ENCODE results near the gene SLC29A1. TPM values are rescaled to one million over a fixed set of nuclear protein-coding genes. Genes with fewer than 3 reads are reported as not detected.

Gene SLC29A1
- total and polyA plus RNA-seq, 11 donors, result 48.0 to 319 (median 131) TPM

DNA sequence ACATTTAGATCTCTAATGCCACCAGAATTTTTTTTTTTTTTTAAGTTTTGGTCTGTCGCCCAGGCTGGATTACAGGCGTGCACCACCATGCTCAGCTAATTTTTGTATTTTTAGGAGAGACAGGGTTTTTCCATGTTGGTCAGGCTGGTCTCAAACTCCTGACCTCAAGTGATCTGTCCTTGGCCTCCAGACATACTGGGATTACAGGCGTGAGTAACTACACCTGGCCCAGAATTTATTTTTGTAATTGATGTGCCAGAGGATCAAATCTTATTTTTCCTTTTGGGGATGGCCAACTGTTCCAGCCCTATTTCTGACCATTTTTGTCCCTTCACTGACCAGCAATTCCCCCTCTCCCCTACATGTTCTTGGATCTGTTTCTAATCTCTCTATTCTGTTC lies 24.7 kb upstream of the SLC29A1 start:
- TF ChIP-seq, protein P1, sequence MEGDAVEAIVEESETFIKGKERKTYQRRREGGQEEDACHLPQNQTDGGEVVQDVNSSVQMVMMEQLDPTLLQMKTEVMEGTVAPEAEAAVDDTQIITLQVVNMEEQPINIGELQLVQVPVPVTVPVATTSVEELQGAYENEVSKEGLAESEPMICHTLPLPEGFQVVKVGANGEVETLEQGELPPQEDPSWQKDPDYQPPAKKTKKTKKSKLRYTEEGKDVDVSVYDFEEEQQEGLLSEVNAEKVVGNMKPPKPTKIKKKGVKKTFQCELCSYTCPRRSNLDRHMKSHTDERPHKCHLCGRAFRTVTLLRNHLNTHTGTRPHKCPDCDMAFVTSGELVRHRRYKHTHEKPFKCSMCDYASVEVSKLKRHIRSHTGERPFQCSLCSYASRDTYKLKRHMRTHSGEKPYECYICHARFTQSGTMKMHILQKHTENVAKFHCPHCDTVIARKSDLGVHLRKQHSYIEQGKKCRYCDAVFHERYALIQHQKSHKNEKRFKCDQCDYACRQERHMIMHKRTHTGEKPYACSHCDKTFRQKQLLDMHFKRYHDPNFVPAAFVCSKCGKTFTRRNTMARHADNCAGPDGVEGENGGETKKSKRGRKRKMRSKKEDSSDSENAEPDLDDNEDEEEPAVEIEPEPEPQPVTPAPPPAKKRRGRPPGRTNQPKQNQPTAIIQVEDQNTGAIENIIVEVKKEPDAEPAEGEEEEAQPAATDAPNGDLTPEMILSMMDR (IDR thresholded peaks at IDR 0.05), result no peak
- TF ChIP-seq POLR2A (IDR thresholded peaks at IDR 0.05), result no peak
- WGBS, 4 donors, result 74 to 94% (median 92%) methylated on average over 3 of the region's 3 CpGs
- DNase-seq (no peak), ATAC-seq (no peak)
- intact Hi-C loops (cut with DNase I), result no loop called here
- H3K4me3 ChIP-seq, result no peak overlapping the region
- no peak overlapping the region for H3K27ac ChIP-seq
- H3K9me3 ChIP-seq, result no peaks in the 10 kb centered on the region
- no peaks in the 10 kb centered on the region for H3K27me3 ChIP-seq
- H3K4me1 ChIP-seq, result peaks cover 2 to 28% (median 16%) of the 10 kb centered on the region in 12 donors
- H3K36me3 ChIP-seq, result no peaks in the 10 kb centered on the region

DNA sequence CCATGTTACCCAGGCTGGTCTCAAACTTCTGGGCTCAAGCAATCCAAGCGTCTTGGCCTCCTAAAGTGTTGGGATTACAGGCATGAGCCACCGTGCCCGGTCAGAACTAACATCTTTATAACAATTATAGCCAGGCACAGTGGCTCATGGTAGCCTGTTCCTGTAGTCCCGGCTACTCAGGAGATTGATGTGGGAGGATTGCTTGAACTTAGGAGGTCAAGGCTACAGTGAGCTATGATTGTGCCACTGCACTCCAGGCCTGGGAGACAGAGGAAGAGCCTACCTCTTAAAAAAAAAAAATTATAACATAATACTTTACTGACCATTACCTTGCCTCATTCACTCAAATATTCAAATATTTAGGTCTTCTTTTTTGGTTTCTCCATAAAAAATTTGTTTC lies 23.5 kb upstream of the SLC29A1 start:
- Histone ChIP-seq H3K4me1 (peaks cover 2 to 29% (median 16%) of the 10 kb centered on the region in 12 donors), H3K27me3 (no peaks in the 10 kb centered on the region), H3K9me3 (no peaks in the 10 kb centered on the region), H3K36me3 (no peaks in the 10 kb centered on the region), H3K27ac (no peak overlapping the region), H3K4me3 (no peak overlapping the region)
- DNase-seq (no peak), ATAC-seq (no peak)
- 82 to 95% (median 92%) methylated on average over 4 of the region's 4 CpGs for WGBS, 4 donors
- TF ChIP-seq, protein P1 (IDR thresholded peaks at IDR 0.05), result no peak
- no peak for TF ChIP-seq POLR2A (IDR thresholded peaks at IDR 0.05)
- intact Hi-C loops (cut with DNase I), result no loop called here

DNA sequence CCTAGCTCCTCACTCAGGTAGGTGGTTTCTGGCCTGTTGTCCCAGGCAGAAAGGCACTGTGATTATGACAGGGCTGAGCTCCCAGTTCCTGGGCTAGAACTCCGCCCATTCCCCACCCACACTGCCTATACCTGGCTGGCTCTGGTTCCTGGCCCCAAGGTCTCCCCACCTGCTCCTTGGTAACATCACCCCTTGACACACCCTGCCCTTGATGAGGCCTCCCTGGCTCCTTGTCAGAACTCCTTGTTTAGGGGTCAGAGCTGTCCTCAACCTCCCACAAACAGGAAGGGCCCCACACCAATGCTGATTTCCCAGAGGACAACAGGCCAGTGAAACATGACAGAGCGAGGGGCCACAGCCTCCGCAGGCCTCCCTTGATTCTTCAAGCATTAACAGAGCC lies 22.2 kb upstream of the SLC29A1 start:
- TF ChIP-seq, protein P1 (IDR thresholded peaks at IDR 0.05), result no peak
- no peak for TF ChIP-seq POLR2A (IDR thresholded peaks at IDR 0.05)
- Histone ChIP-seq H3K27ac (peak overlapping the region in 9 of 12 donors; percentile 3 to 89 (median 69)), H3K4me3 (no peak overlapping the region), H3K9me3 (no peaks in the 10 kb centered on the region), H3K4me1 (peaks cover 2 to 29% (median 16%) of the 10 kb centered on the region in 12 donors), H3K36me3 (no peaks in the 10 kb centered on the region), H3K27me3 (no peaks in the 10 kb centered on the region)
- 81 to 100% (median 92%) methylated on average over 1 to 3 of the region's 3 CpGs for WGBS, 4 donors
- ATAC-seq, result peak in 1 of 4 donors; percentile 17
- intact Hi-C loops (cut with DNase I), result no loop called here
- no peak for DNase-seq

DNA sequence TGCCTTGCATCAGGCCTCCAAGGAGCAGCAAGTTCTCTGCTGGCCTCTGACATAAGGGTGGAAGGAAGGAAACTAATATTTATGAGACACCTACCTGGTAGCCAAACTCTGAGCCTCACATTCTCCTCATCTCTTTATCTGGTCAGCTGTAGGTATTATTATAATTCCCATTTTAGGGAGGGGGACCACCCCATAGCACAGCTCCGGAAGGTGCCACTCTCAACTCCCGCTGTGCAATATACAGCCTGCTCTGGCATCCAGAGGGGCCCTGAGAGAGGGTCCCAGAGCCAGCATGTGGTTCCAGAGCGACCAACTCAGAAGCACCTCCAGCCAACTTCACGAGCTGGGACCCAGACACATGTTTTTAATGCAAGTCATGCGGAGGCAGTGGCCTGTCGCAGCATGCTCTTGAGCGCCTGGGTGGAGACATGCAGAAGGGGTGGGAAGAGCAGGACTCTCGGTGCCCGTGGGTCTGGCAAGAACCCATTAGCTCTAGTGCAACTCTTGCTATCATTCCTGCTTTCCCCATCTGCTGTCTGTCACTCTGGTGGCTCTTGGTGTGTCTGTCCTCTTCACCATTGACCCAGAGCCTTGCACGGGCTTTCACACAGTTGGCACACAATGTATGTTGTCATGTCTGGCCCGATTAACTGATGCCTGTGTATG lies 21.6 kb upstream of the SLC29A1 start:
- no peaks in the 10 kb centered on the region for H3K27me3 ChIP-seq
- no peak for DNase-seq
- H3K4me1 ChIP-seq, result peaks cover 2 to 29% (median 16%) of the 10 kb centered on the region in 12 donors
- TF ChIP-seq, protein P1 (IDR thresholded peaks at IDR 0.05), result no peak
- no peak for TF ChIP-seq POLR2A (IDR thresholded peaks at IDR 0.05)
- ATAC-seq, result no peak
- H3K27ac ChIP-seq, result peak overlapping the region; percentile 3 to 89 (median 65)
- H3K36me3 ChIP-seq, result no peaks in the 10 kb centered on the region
- H3K4me3 ChIP-seq, result no peak overlapping the region
- no peaks in the 10 kb centered on the region for H3K9me3 ChIP-seq
- intact Hi-C loops (cut with DNase I), result no loop called here
- WGBS, 4 donors, result 76 to 84% (median 81%) methylated on average over 10 to 11 of the region's 11 CpGs
